Measurements from ENCODE around the gene ZNF84.
A peak's percentile ranks its signal among the peaks of the same experiment; 100 is the strongest.

The ZNF84 gene

DNA sequence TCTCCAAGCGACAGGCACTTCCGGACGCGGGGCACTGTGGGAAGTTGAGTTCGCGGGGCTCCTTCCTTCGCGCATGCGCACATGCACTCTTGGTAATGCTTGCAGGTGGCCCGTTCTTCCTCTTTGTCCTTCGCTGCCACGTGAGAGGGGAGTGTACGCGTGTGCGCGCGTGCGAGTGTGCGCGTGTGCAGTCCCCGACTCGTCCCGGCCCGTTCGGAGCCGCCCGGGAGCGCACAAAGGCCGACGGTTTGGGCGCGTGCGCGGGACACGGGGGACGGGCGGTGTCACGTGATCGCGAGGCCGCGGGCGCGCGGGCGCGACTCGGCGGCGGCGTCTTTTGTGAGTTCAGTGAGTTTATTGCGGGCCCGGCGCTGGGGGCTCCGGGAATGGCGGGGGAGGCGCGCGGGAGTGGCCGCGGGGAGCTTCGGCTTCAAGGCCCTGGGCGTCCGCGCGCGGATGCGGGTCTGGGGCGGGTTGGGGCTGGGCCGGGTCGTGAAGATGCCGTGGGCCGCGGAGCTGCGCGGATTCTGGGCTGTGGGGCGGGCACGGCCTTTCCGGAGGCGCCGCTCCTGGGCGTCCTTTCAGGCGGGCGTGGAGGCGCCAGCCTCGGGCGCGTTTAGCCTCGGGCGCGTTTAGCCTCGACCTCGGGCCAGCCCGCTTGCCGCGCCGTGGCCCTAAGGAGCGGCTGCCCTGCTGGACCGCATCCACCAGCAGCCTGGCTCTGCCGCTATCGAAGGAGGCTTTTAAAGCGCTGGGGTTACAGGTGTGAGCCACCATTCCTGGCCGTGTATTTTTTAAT, at the start of gene ZNF84:
Gene ZNF84, plus strand, starts transcription at position 303 of the 799 bp plus-strand sequence. CDS start 3,959 bp downstream, outside the sequence.
- Histone ChIP-seq H3K27me3 (no peaks in the 10 kb centered on the region), H3K36me3 (no peaks in the 10 kb centered on the region), H3K27ac (peak within 1 kb of the TSS; percentile 87), H3K4me1 (ENCODE audit: control insufficient read depth in 1 of 2, insufficient read depth in 1 of 2, low read depth in 1 of 2, low read length in 1 of 2) (peaks cover 14 to 15% of the 10 kb centered on the region in 2 experiments), H3K4me3 (ENCODE audit: low read depth in 1 of 2, low read length in 1 of 2) (peak within 1 kb of the TSS; percentile 82 to 98), H3K9me3 (peaks cover 13% of the 10 kb centered on the region)
- TF ChIP-seq, protein P1, sequence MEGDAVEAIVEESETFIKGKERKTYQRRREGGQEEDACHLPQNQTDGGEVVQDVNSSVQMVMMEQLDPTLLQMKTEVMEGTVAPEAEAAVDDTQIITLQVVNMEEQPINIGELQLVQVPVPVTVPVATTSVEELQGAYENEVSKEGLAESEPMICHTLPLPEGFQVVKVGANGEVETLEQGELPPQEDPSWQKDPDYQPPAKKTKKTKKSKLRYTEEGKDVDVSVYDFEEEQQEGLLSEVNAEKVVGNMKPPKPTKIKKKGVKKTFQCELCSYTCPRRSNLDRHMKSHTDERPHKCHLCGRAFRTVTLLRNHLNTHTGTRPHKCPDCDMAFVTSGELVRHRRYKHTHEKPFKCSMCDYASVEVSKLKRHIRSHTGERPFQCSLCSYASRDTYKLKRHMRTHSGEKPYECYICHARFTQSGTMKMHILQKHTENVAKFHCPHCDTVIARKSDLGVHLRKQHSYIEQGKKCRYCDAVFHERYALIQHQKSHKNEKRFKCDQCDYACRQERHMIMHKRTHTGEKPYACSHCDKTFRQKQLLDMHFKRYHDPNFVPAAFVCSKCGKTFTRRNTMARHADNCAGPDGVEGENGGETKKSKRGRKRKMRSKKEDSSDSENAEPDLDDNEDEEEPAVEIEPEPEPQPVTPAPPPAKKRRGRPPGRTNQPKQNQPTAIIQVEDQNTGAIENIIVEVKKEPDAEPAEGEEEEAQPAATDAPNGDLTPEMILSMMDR (IDR thresholded peaks at IDR 0.05) = no peak

DNA sequence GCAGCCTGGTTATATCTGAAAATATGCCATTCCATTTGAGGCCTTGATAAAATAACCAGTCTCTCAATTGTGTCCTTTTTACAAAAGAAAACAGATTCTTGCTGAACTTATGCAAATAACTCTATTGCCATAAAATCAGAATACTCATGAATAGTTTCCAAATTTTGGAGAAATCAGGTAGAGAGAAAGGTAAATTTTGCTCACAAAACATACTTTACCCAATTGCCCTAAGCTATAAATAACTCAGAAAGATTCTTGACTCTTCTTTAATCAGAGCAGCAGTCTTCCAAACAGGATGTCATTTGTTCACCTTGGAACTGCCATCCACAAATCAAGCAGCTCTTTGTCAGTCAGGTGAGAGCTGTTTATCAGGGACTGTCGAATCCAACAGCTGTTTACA, 38.6 kb upstream of the ZNF84 start:
- Histone ChIP-seq H3K4me1 (ENCODE audit: control insufficient read depth in 1 of 2, insufficient read depth in 1 of 2, low read depth in 1 of 2, low read length in 1 of 2) (no peaks in the 10 kb centered on the region), H3K27me3 (no peaks in the 10 kb centered on the region), H3K9me3 (peaks cover 58% of the 10 kb centered on the region), H3K4me3 (ENCODE audit: low read depth in 1 of 2, low read length in 1 of 2) (no peak overlapping the region), H3K36me3 (no peaks in the 10 kb centered on the region), H3K27ac (no peak overlapping the region)
- TF ChIP-seq, protein P1 (IDR thresholded peaks at IDR 0.05) = no peak

DNA sequence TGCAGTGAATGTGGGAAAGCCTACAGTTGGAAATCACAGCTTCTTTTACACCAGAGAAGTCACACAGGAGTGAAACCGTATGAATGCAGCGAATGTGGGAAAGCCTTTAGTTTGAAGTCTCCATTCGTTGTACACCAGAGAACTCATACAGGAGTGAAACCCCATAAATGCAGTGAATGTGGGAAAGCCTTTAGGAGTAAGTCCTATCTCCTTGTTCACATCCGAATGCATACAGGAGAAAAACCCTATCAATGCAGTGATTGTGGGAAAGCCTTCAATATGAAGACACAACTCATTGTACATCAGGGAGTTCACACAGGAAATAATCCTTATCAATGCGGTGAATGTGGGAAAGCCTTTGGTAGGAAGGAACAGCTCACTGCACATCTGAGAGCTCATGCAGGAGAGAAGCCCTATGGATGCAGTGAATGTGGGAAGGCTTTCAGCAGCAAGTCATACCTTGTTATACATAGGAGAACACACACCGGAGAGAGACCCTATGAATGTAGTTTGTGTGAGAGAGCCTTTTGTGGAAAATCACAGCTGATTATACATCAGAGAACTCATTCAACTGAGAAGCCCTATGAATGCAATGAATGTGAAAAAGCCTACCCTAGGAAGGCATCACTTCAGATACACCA, 26.5 kb upstream of the ZNF84 start:
- H3K4me1 ChIP-seq (ENCODE audit: control insufficient read depth in 1 of 2, insufficient read depth in 1 of 2, low read depth in 1 of 2, low read length in 1 of 2) = no peaks in the 10 kb centered on the region
- H3K36me3 ChIP-seq = peaks cover 22% of the 10 kb centered on the region
- H3K27ac ChIP-seq = no peak overlapping the region
- TF ChIP-seq, protein P1 (IDR thresholded peaks at IDR 0.05) = no peak
- H3K9me3 ChIP-seq = peaks cover 63% of the 10 kb centered on the region
- no peak overlapping the region for H3K4me3 ChIP-seq (ENCODE audit: low read depth in 1 of 2, low read length in 1 of 2)
- no peaks in the 10 kb centered on the region for H3K27me3 ChIP-seq

DNA sequence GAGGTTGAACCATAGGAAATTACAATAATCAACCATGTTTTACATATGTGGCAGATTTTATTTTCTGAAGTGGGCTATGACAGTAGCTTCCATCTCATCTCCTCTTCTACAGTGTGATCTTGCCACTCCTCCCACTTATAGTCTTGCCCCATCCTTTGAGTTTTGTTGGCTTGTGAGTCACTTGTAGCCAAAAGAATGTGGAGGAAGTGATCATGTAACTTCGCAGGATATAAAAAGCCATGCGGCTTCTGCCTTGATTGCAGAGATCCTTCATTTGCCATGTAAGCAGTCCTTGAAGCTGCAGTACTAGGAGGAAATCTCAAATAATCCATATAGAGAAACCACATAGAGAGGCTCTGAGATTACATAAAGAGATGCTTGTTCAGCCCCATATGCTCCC, 13.7 kb upstream of the ZNF84 start:
- Histone ChIP-seq H3K4me3 (ENCODE audit: low read depth in 1 of 2, low read length in 1 of 2) (no peak overlapping the region), H3K27me3 (no peaks in the 10 kb centered on the region), H3K9me3 (peaks cover 26% of the 10 kb centered on the region), H3K4me1 (ENCODE audit: control insufficient read depth in 1 of 2, insufficient read depth in 1 of 2, low read depth in 1 of 2, low read length in 1 of 2) (no peaks in the 10 kb centered on the region), H3K36me3 (no peaks in the 10 kb centered on the region), H3K27ac (no peak overlapping the region)
- TF ChIP-seq, protein P1 (IDR thresholded peaks at IDR 0.05) = no peak

DNA sequence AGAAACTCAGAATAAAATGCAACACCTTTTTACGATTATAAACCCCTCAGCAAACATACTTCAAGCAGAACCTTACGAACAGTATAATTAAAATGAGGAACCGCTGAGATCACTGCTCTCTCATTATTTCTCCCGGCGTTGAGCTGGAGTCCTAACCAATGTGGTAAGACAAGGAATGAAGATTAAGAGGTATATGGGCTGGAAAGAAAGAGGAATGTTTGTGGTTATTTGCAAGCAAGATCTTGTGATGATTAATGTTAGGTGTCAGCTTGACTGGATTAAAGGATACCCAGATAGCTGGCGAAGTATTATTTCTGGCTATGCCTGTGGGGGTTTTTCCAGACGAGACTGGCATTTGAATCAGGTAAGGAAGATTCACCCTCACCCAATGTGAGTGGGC, 10.3 kb upstream of the ZNF84 start:
- Histone ChIP-seq H3K36me3 (no peaks in the 10 kb centered on the region), H3K9me3 (peaks cover 26% of the 10 kb centered on the region)
- TF ChIP-seq, protein P1 (IDR thresholded peaks at IDR 0.05) = no peak

More for the DNA sequence above, 10.3 kb upstream of the ZNF84 start:
- H3K4me1 ChIP-seq (ENCODE audit: control insufficient read depth in 1 of 2, insufficient read depth in 1 of 2, low read depth in 1 of 2, low read length in 1 of 2) = no peaks in the 10 kb centered on the region
- H3K4me3 ChIP-seq (ENCODE audit: low read depth in 1 of 2, low read length in 1 of 2) = no peak overlapping the region
- H3K27me3 ChIP-seq = no peaks in the 10 kb centered on the region
- H3K27ac ChIP-seq = no peak overlapping the region
